Measurements from ENCODE around the gene POTEH. TPM values are rescaled to one million over a fixed set of nuclear protein-coding genes. Genes with fewer than 3 reads are reported as not detected.
"Not testable (repeated sequence)": the region's sequence is repeated elsewhere in the genome, so short reads cannot be mapped to it uniquely, and the experiment has no call there.

POTEH gene
- total and polyA plus RNA-seq, 10 of the 15 experiments (the other 5 are each of a cell fraction or from before 2014, with no cell fraction given): 0.05 to 1.9 (median 0.56) TPM; not detected in 3

- BruUV-seq (replicated peaks); CTCF ChIA-PET: not testable (repeated sequence)
These were observed 37.1 kb upstream of the POTEH start for GRCh38 chr22:15652738-15653137.

GRCh38 chr22:15653241-15653640 is 36.6 kb upstream of the POTEH start:
- H3K9me3 ChIP-seq (replicated peaks; ENCODE audit: control insufficient read depth, insufficient read depth, low read length); H3K27me3 ChIP-seq (replicated peaks in 1 of 2; ENCODE audit: control insufficient read depth in 2 of 2, insufficient read depth in 2 of 2, low read length in 1 of 2); H3K27ac ChIP-seq (ENCODE audit: control insufficient read depth, insufficient read depth); H3K9ac ChIP-seq (ENCODE audit: control insufficient read depth, insufficient read depth, low read length); FAIRE-seq; H3K4me1 ChIP-seq (ENCODE audit: control insufficient read depth, insufficient read depth, low read length); ATAC-seq; H3K36me3 ChIP-seq (ENCODE audit: control insufficient read depth in 2 of 2, insufficient read depth in 2 of 2, low read length in 1 of 2); intact Hi-C loops (cut with micrococcal nuclease; ENCODE audit: unreplicated experiment); POLR2A ChIA-PET; H4K20me1 ChIP-seq (ENCODE audit: control insufficient read depth, insufficient read depth); H3K79me2 ChIP-seq (ENCODE audit: control insufficient read depth, insufficient read depth, low read length); BruUV-seq (replicated peaks); H2AFZ ChIP-seq (ENCODE audit: control insufficient read depth, low read depth, low read length); SMC1A ChIA-PET (ENCODE audit: uncharacterized antibody, unreplicated experiment); DNase-seq (ENCODE audit: low read depth, low spot score); H3K4me2 ChIP-seq (ENCODE audit: control insufficient read depth, insufficient read depth); H3K4me3 ChIP-seq; in situ Hi-C loops (cut with MboI); RAD21 ChIA-PET (ENCODE audit: unreplicated experiment); CTCF ChIA-PET: not testable (repeated sequence)
- WGBS (ENCODE audit: insufficient coverage, insufficient replicate concordance, low lambda C conversion rate, missing lambda C conversion rate): 0% methylated on average over 2 of the region's 2 CpGs

More at GRCh38 chr22:15652738-15653137, 37.1 kb upstream of the POTEH start:
- WGBS (ENCODE audit: insufficient coverage, insufficient replicate concordance, low lambda C conversion rate, missing lambda C conversion rate): no CpG with 5 or more reads among the region's 6 CpGs
- H3K4me1 ChIP-seq (ENCODE audit: control insufficient read depth, insufficient read depth, low read length); H3K36me3 ChIP-seq (ENCODE audit: control insufficient read depth in 2 of 2, insufficient read depth in 2 of 2, low read length in 1 of 2); FAIRE-seq; in situ Hi-C loops (cut with MboI); H3K27me3 ChIP-seq (replicated peaks in 1 of 2; ENCODE audit: control insufficient read depth in 2 of 2, insufficient read depth in 2 of 2, low read length in 1 of 2); POLR2A ChIA-PET; H4K20me1 ChIP-seq (ENCODE audit: control insufficient read depth, insufficient read depth); SMC1A ChIA-PET (ENCODE audit: uncharacterized antibody, unreplicated experiment); H3K4me2 ChIP-seq (ENCODE audit: control insufficient read depth, insufficient read depth); DNase-seq (ENCODE audit: low read depth, low spot score); H3K27ac ChIP-seq (ENCODE audit: control insufficient read depth, insufficient read depth); H3K79me2 ChIP-seq (ENCODE audit: control insufficient read depth, insufficient read depth, low read length); RAD21 ChIA-PET (ENCODE audit: unreplicated experiment); H2AFZ ChIP-seq (ENCODE audit: control insufficient read depth, low read depth, low read length); H3K4me3 ChIP-seq; ATAC-seq; H3K9me3 ChIP-seq (replicated peaks; ENCODE audit: control insufficient read depth, insufficient read depth, low read length); H3K9ac ChIP-seq (ENCODE audit: control insufficient read depth, insufficient read depth, low read length); intact Hi-C loops (cut with micrococcal nuclease; ENCODE audit: unreplicated experiment): not testable (repeated sequence)

- H3K27ac ChIP-seq (ENCODE audit: control insufficient read depth, insufficient read depth); H3K4me1 ChIP-seq (ENCODE audit: control insufficient read depth, insufficient read depth, low read length); ATAC-seq; BruUV-seq (replicated peaks); H3K9me3 ChIP-seq (replicated peaks; ENCODE audit: control insufficient read depth, insufficient read depth, low read length); H3K9ac ChIP-seq (ENCODE audit: control insufficient read depth, insufficient read depth, low read length); H3K4me2 ChIP-seq (ENCODE audit: control insufficient read depth, insufficient read depth); SMC1A ChIA-PET (ENCODE audit: uncharacterized antibody, unreplicated experiment); H3K79me2 ChIP-seq (ENCODE audit: control insufficient read depth, insufficient read depth, low read length); POLR2A ChIA-PET; H3K36me3 ChIP-seq (ENCODE audit: control insufficient read depth in 2 of 2, insufficient read depth in 2 of 2, low read length in 1 of 2); in situ Hi-C loops (cut with MboI); CTCF ChIA-PET; FAIRE-seq; H4K20me1 ChIP-seq (ENCODE audit: control insufficient read depth, insufficient read depth); DNase-seq (ENCODE audit: low read depth, low spot score); H2AFZ ChIP-seq (ENCODE audit: control insufficient read depth, low read depth, low read length); RAD21 ChIA-PET (ENCODE audit: unreplicated experiment); H3K27me3 ChIP-seq (replicated peaks in 1 of 2; ENCODE audit: control insufficient read depth in 2 of 2, insufficient read depth in 2 of 2, low read length in 1 of 2); H3K4me3 ChIP-seq; intact Hi-C loops (cut with micrococcal nuclease; ENCODE audit: unreplicated experiment): not testable (repeated sequence)
- WGBS (ENCODE audit: insufficient coverage, insufficient replicate concordance, low lambda C conversion rate, missing lambda C conversion rate): no CpG with 5 or more reads among the region's 2 CpGs
These were observed 28.7 kb upstream of the POTEH start for GRCh38 chr22:15661102-15661501.

GRCh38 chr22:15664682-15665081 is 25.1 kb upstream of the POTEH start:
- H3K9ac ChIP-seq (ENCODE audit: control insufficient read depth, insufficient read depth, low read length); H3K4me3 ChIP-seq; H3K4me1 ChIP-seq (ENCODE audit: control insufficient read depth, insufficient read depth, low read length); DNase-seq (ENCODE audit: low read depth, low spot score); FAIRE-seq; H3K79me2 ChIP-seq (ENCODE audit: control insufficient read depth, insufficient read depth, low read length); in situ Hi-C loops (cut with MboI); H3K9me3 ChIP-seq (replicated peaks; ENCODE audit: control insufficient read depth, insufficient read depth, low read length); H3K36me3 ChIP-seq (ENCODE audit: control insufficient read depth in 2 of 2, insufficient read depth in 2 of 2, low read length in 1 of 2); SMC1A ChIA-PET (ENCODE audit: uncharacterized antibody, unreplicated experiment); CTCF ChIA-PET; H3K27ac ChIP-seq (ENCODE audit: control insufficient read depth, insufficient read depth); BruUV-seq (replicated peaks); RAD21 ChIA-PET (ENCODE audit: unreplicated experiment); H2AFZ ChIP-seq (ENCODE audit: control insufficient read depth, low read depth, low read length); H3K27me3 ChIP-seq (replicated peaks in 1 of 2; ENCODE audit: control insufficient read depth in 2 of 2, insufficient read depth in 2 of 2, low read length in 1 of 2); H3K4me2 ChIP-seq (ENCODE audit: control insufficient read depth, insufficient read depth); POLR2A ChIA-PET; intact Hi-C loops (cut with micrococcal nuclease; ENCODE audit: unreplicated experiment); H4K20me1 ChIP-seq (ENCODE audit: control insufficient read depth, insufficient read depth); ATAC-seq: not testable (repeated sequence)
- no CpG with 5 or more reads among the region's 3 CpGs for WGBS (ENCODE audit: insufficient coverage, insufficient replicate concordance, low lambda C conversion rate, missing lambda C conversion rate)

All from GM12878 (cell line).